Caco-2 (cell line): ENCODE results near the gene RTL1. TPM values are rescaled to one million over a fixed set of nuclear protein-coding genes. Genes with fewer than 3 reads are reported as not detected.

Experiments used
- BruUV-seq: library from RNA; stranded (reverse); fragments of 400-500 nt; replicated peaks from 2 replicates; lab custom pipeline; 2021; lab: Mats Ljungman, UMichigan
- CTCF ChIA-PET: fragments of 300-600 bp; sonication (Branson Sonifier 250); formaldehyde crosslinking; loops from one replicate; lab custom pipeline; 2022; ENCODE audit warnings: antibody characterized with exemption; lab: Charles Lee
- POLR2A ChIA-PET: fragments of 300-600 bp; sonication (Branson Sonifier 250); formaldehyde crosslinking; loops from one replicate; lab custom pipeline; 2022; ENCODE audit warnings: antibody characterized with exemption; lab: Charles Lee
- DNase-seq, 2 experiments: peaks; one replicate each; pipeline versions ENCODE4 v3.0.0 to v3.0.0-alpha.2; 2020 to 2022
- H3K27me3 ChIP-seq: replicated peaks from 2 replicates; pipeline ENCODE4 v1.6.0; 2011; ENCODE audit warnings: low read length; ENCODE audit not compliant: control insufficient read depth, insufficient read depth
- H3K36me3 ChIP-seq: 2 replicates; pipeline ENCODE4 v1.5.1; 2011; ENCODE audit warnings: low read length; ENCODE audit not compliant: control insufficient read depth, insufficient read depth
- H3K4me1 ChIP-seq: fragments of 250-450 bp; sonication (Bioruptor Pico); 2 replicates; pipeline ENCODE4 v1.5.1; 2020; ENCODE audit warnings: mild to moderate bottlenecking
- H3K4me3 ChIP-seq: 2 replicates; pipeline ENCODE4 v1.5.1; 2011; ENCODE audit warnings: low read depth, mild to moderate bottlenecking, control low read depth, low read length
- H3K9me3 ChIP-seq: fragments of 250-450 bp; sonication (Bioruptor Pico); 2 replicates; pipeline ENCODE4 v1.5.1; 2020; ENCODE audit warnings: mild to moderate bottlenecking, moderate library complexity
- H3K27ac Mint-ChIP-seq: one replicate; pipeline ENCODE4 v1.8.0; 2022; ENCODE audit warnings: mixed read lengths; ENCODE audit not compliant: unreplicated experiment
- H3K27me3 Mint-ChIP-seq: one replicate; pipeline ENCODE4 v1.8.0; 2022; ENCODE audit warnings: mixed read lengths; ENCODE audit not compliant: insufficient read depth, unreplicated experiment
- H3K36me3 Mint-ChIP-seq: one replicate; pipeline ENCODE4 v1.8.0; 2022; ENCODE audit warnings: mild to moderate bottlenecking, mixed read lengths; ENCODE audit not compliant: insufficient read depth, unreplicated experiment
- H3K4me1 Mint-ChIP-seq: one replicate; pipeline ENCODE4 v1.8.0; 2022; ENCODE audit warnings: low read depth, mixed read lengths; ENCODE audit not compliant: unreplicated experiment
- H3K4me3 Mint-ChIP-seq: one replicate; pipeline ENCODE4 v1.8.0; 2022; ENCODE audit warnings: mild to moderate bottlenecking, moderate library complexity, mixed read lengths; ENCODE audit not compliant: unreplicated experiment
- H3K9me3 Mint-ChIP-seq: one replicate; pipeline ENCODE4 v1.8.0; 2022; ENCODE audit warnings: mixed read lengths; ENCODE audit not compliant: unreplicated experiment
- CTCF ChIP-seq, 2 experiments: fragments of 200-600 bp in 1 of 2; IDR thresholded peaks; 1 replicate in 1 of 2; 2 replicates in 1 of 2; pipeline versions ENCODE4 v1.5.1 to v1.8.0; 2011 to 2022; ENCODE audit warnings: antibody characterized with exemption in 1 of 2, control low read depth in 1 of 2, inconsistent platforms in 1 of 2, low read depth in 1 of 2, low read length in 1 of 2, mild to moderate bottlenecking in 1 of 2, moderate library complexity in 1 of 2; ENCODE audit not compliant: insufficient read depth in 1 of 2, severe bottlenecking in 1 of 2, unreplicated experiment in 1 of 2
- intact Hi-C: fragments of 100-400 bp; cut with micrococcal nuclease; formaldehyde crosslinking; loops from one replicate; pipeline ENCODE4 v1.10.0; 2022; ENCODE audit not compliant: unreplicated experiment
- total RNA-seq: library from RNA; stranded (reverse); gene quantifications from 2 replicates; pipeline ENCODE4 v1.2.3, GENCODE V29; 2022

The RTL1 gene
- total RNA-seq, 1 experiment from 2014 or later = not detected

GRCh38 chr14:100841066-100841760 is 62.3 kb downstream of the RTL1 start:
- ChIA-PET POLR2A (no interaction called here), CTCF (interaction anchor here (1.1 kb wide), 1 partner anchor 10 kb away, joined by 4 read pairs; no protein-coding TSS in a partner anchor)
- H3K27ac Mint-ChIP-seq = no peak overlapping the region
- no peak overlapping the region for H3K4me3 Mint-ChIP-seq
- H3K27me3 ChIP-seq = no peaks in the 10 kb centered on the region
- no peaks in the 10 kb centered on the region for H3K36me3 Mint-ChIP-seq
- intact Hi-C loops = no loop called here
- no peak overlapping the region for H3K4me3 ChIP-seq
- no peaks in the 10 kb centered on the region for H3K9me3 Mint-ChIP-seq
- H3K4me1 ChIP-seq = no peaks in the 10 kb centered on the region
- no peaks in the 10 kb centered on the region for H3K36me3 ChIP-seq
- no peaks in the 10 kb centered on the region for H3K9me3 ChIP-seq
- BruUV-seq = no TSS peak
- H3K27me3 Mint-ChIP-seq = no peaks in the 10 kb centered on the region
- TF ChIP-seq CTCF (IDR thresholded peaks at IDR 0.05; ENCODE audit: insufficient read depth in 1 of 2, low read depth in 1 of 2, low read length in 1 of 2, severe bottlenecking in 1 of 2, unreplicated experiment in 1 of 2) = no peak
- DNase-seq = no peak
- H3K4me1 Mint-ChIP-seq = peaks cover 7% of the 10 kb centered on the region

- no peak overlapping the region for H3K4me3 ChIP-seq
- intact Hi-C loops = no loop called here
- H3K36me3 ChIP-seq = no peaks in the 10 kb centered on the region
- BruUV-seq = no TSS peak
- Mint-ChIP-seq H3K9me3 (no peaks in the 10 kb centered on the region), H3K36me3 (no peaks in the 10 kb centered on the region), H3K4me1 (peaks cover 7% of the 10 kb centered on the region), H3K4me3 (no peak overlapping the region), H3K27me3 (no peaks in the 10 kb centered on the region), H3K27ac (no peak overlapping the region)
- no peak for TF ChIP-seq CTCF (IDR thresholded peaks at IDR 0.05; ENCODE audit: insufficient read depth in 1 of 2, low read depth in 1 of 2, low read length in 1 of 2, severe bottlenecking in 1 of 2, unreplicated experiment in 1 of 2)
- H3K9me3 ChIP-seq = no peaks in the 10 kb centered on the region
- ChIA-PET CTCF (interaction anchor here (0.7 kb wide), 1 partner anchor 645 kb away, joined by 3 read pairs; no protein-coding TSS in a partner anchor), POLR2A (no interaction called here)
- no peak for DNase-seq
- H3K4me1 ChIP-seq = no peaks in the 10 kb centered on the region
- H3K27me3 ChIP-seq = no peaks in the 10 kb centered on the region
Observed at GRCh38 chr14:100840286-100841065, 63.0 kb downstream of the RTL1 start.

GRCh38 chr14:100839681-100840111 is 63.8 kb downstream of the RTL1 start:
- no peaks in the 10 kb centered on the region for H3K27me3 ChIP-seq
- CTCF ChIA-PET = interaction anchor here (0.7 kb wide), 1 partner anchor 645 kb away, joined by 3 read pairs; no protein-coding TSS in a partner anchor
- H3K4me3 Mint-ChIP-seq = no peak overlapping the region

More at GRCh38 chr14:100839681-100840111, 63.8 kb downstream of the RTL1 start:
- no peak for TF ChIP-seq CTCF (IDR thresholded peaks at IDR 0.05; ENCODE audit: insufficient read depth in 1 of 2, low read depth in 1 of 2, low read length in 1 of 2, severe bottlenecking in 1 of 2, unreplicated experiment in 1 of 2)
- intact Hi-C loops = no loop called here
- DNase-seq = no peak
- no TSS peak for BruUV-seq
- Histone ChIP-seq H3K36me3 (no peaks in the 10 kb centered on the region), H3K4me1 (no peaks in the 10 kb centered on the region), H3K9me3 (no peaks in the 10 kb centered on the region), H3K4me3 (no peak overlapping the region)
- Mint-ChIP-seq H3K4me1 (peaks cover 7% of the 10 kb centered on the region), H3K36me3 (no peaks in the 10 kb centered on the region), H3K27me3 (no peaks in the 10 kb centered on the region), H3K9me3 (no peaks in the 10 kb centered on the region), H3K27ac (no peak overlapping the region)
- POLR2A ChIA-PET = no interaction called here
